Neural progenitor cell (in vitro differentiated cells): ENCODE measurements around the gene GPR45. TPM values are rescaled to one million over a fixed set of nuclear protein-coding genes. Genes with fewer than 3 reads are reported as not detected.

Experiments
- DNase-seq: peaks from one replicate; pipeline ENCODE4 v3.0.0-alpha.2; 2016; ENCODE audit warnings: low spot score
- H2AFZ ChIP-seq: fragments of 200-600 bp; sonication (generic); replicated peaks from 2 replicates; pipeline ENCODE4 v1.6.1; 2016; ENCODE audit warnings: antibody characterized with exemption
- H3F3A ChIP-seq: fragments of 200-600 bp; sonication (generic); 2 replicates; pipeline ENCODE4 v1.6.1; 2016; ENCODE audit warnings: antibody characterized with exemption, low read depth
- H3K27ac ChIP-seq: fragments of 200-600 bp; sonication (generic); 2 replicates; pipeline ENCODE4 v1.5.1; 2016; ENCODE audit warnings: mild to moderate bottlenecking
- H3K27me3 ChIP-seq: fragments of 200-600 bp; sonication (generic); 2 replicates; pipeline ENCODE4 v1.6.1; 2016; ENCODE audit warnings: mild to moderate bottlenecking, moderate library complexity
- H3K36me3 ChIP-seq: fragments of 200-600 bp; sonication (generic); 2 replicates; pipeline ENCODE4 v1.5.1; 2016
- H3K4me1 ChIP-seq: fragments of 200-600 bp; sonication (generic); 2 replicates; pipeline ENCODE4 v1.6.1; 2016; ENCODE audit warnings: mixed run types
- H3K4me2 ChIP-seq: fragments of 200-600 bp; sonication (generic); 2 replicates; pipeline ENCODE4 v1.6.1; 2016
- H3K4me3 ChIP-seq: fragments of 200-600 bp; sonication (generic); 2 replicates; pipeline ENCODE4 v1.5.1; 2016
- H3K79me2 ChIP-seq: fragments of 200-600 bp; sonication (generic); 2 replicates; pipeline ENCODE4 v1.6.1; 2016; ENCODE audit warnings: low read depth
- H3K9ac ChIP-seq: fragments of 200-600 bp; sonication (generic); 2 replicates; pipeline ENCODE4 v1.6.1; 2016
- H3K9me3 ChIP-seq: fragments of 200-600 bp; sonication (generic); 2 replicates; pipeline ENCODE4 v1.5.1; 2016; ENCODE audit warnings: low read depth
- H4K20me1 ChIP-seq: fragments of 200-600 bp; sonication (generic); 2 replicates; pipeline ENCODE4 v1.6.1; 2016; ENCODE audit warnings: low read depth
- H3K27ac Mint-ChIP-seq: 3 replicates; pipeline ENCODE4 v1.8.0; 2021; ENCODE audit warnings: mixed read lengths
- H3K27me3 Mint-ChIP-seq: 2 replicates; pipeline ENCODE4 v1.8.0; 2022; ENCODE audit warnings: low read depth, mild to moderate bottlenecking, inconsistent platforms, moderate library complexity, mixed read lengths; ENCODE audit not compliant: insufficient read depth
- H3K36me3 Mint-ChIP-seq: 3 replicates; pipeline ENCODE4 v1.8.0; 2021; ENCODE audit warnings: mixed read lengths
- H3K4me1 Mint-ChIP-seq: 3 replicates; pipeline ENCODE4 v1.8.0; 2021; ENCODE audit warnings: mixed read lengths
- H3K4me3 Mint-ChIP-seq: 3 replicates; pipeline ENCODE4 v1.8.0; 2021; ENCODE audit warnings: mild to moderate bottlenecking, moderate library complexity, mixed read lengths
- H3K9me3 Mint-ChIP-seq: 3 replicates; pipeline ENCODE4 v1.8.0; 2020; ENCODE audit warnings: mixed read lengths
- EZH2 ChIP-seq: fragments of 200-600 bp; sonication (generic); IDR thresholded peaks from 2 replicates; pipeline ENCODE4 v1.6.1; 2017; ENCODE audit warnings: antibody characterized with exemption, mild to moderate bottlenecking, moderate library complexity
- EZH2phosphoT487 ChIP-seq: fragments of 200-600 bp; sonication (generic); IDR thresholded peaks from 2 replicates; pipeline ENCODE4 v1.6.1; 2017; ENCODE audit warnings: antibody characterized with exemption
- total RNA-seq: library from RNA; depleted of rRNA; stranded (reverse); fragments of >200 nt; gene quantifications from 2 replicates; pipeline ENCODE4 v1.2.3, GENCODE V29; 2015; ENCODE audit warnings: low replicate concordance
- TF ChIP-seq, protein P1 (sequence below): fragments of 200-600 bp; sonication (generic); IDR thresholded peaks from 2 replicates; pipeline ENCODE4 v1.5.1; 2017; ENCODE audit warnings: antibody characterized with exemption, mild to moderate bottlenecking

The GPR45 gene
- total RNA-seq, 1 donor from 2014 or later = not detected

DNA sequence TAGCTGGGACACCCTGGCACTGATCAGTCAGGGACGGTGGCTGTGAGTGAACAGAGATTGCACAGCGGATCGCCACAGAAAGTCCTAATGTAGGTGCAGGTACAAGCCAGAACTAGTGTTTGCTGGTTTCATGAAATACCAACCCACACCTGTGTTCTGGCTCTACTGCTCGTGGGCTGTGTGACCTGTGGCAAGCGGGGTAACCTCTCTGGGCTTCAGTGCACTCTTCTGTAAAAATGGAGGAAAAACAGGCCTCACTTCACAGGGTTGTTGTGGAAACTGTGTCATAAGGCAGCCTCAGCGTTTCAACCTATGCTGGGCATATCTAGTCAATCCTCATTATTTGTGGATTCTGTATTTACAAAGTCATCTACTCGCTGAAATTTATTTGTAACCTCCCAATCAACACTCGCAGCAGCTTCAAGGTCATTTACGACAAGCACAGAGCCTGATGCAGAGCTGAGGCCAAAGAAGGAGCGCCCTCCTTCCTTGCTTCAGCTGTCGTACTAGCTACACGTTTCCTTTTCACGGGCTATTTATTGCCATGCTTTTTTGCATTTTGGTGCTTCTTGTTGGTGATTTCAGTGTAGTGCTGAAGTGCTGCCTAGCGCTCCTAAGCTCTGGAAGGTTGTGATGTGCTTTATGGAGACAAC, 30.0 kb downstream of the GPR45 start:
- H3K9me3 Mint-ChIP-seq = no peaks in the 10 kb centered on the region
- peaks cover 4% of the 10 kb centered on the region for H3K27me3 Mint-ChIP-seq
- Histone ChIP-seq H3K27me3 (no peaks in the 10 kb centered on the region), H3K4me3 (no peak overlapping the region), H4K20me1 (no peaks in the 10 kb centered on the region), H3K9ac (no peak overlapping the region), H3K79me2 (no peaks in the 10 kb centered on the region), H3K9me3 (no peaks in the 10 kb centered on the region), H2AFZ (no peak overlapping the region), H3K27ac (no peak overlapping the region), H3K4me1 (no peaks in the 10 kb centered on the region), H3K4me2 (no peak overlapping the region), H3F3A (no peaks in the 10 kb centered on the region), H3K36me3 (no peaks in the 10 kb centered on the region)
- H3K4me3 Mint-ChIP-seq = no peak overlapping the region
- no peak for DNase-seq
- no peaks in the 10 kb centered on the region for H3K4me1 Mint-ChIP-seq
- H3K27ac Mint-ChIP-seq = no peak overlapping the region
- peaks cover 19% of the 10 kb centered on the region for H3K36me3 Mint-ChIP-seq
- TF ChIP-seq EZH2 (no peak), EZH2phosphoT487 (no peak)
- TF ChIP-seq, protein P1, sequence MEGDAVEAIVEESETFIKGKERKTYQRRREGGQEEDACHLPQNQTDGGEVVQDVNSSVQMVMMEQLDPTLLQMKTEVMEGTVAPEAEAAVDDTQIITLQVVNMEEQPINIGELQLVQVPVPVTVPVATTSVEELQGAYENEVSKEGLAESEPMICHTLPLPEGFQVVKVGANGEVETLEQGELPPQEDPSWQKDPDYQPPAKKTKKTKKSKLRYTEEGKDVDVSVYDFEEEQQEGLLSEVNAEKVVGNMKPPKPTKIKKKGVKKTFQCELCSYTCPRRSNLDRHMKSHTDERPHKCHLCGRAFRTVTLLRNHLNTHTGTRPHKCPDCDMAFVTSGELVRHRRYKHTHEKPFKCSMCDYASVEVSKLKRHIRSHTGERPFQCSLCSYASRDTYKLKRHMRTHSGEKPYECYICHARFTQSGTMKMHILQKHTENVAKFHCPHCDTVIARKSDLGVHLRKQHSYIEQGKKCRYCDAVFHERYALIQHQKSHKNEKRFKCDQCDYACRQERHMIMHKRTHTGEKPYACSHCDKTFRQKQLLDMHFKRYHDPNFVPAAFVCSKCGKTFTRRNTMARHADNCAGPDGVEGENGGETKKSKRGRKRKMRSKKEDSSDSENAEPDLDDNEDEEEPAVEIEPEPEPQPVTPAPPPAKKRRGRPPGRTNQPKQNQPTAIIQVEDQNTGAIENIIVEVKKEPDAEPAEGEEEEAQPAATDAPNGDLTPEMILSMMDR = no peak

DNA sequence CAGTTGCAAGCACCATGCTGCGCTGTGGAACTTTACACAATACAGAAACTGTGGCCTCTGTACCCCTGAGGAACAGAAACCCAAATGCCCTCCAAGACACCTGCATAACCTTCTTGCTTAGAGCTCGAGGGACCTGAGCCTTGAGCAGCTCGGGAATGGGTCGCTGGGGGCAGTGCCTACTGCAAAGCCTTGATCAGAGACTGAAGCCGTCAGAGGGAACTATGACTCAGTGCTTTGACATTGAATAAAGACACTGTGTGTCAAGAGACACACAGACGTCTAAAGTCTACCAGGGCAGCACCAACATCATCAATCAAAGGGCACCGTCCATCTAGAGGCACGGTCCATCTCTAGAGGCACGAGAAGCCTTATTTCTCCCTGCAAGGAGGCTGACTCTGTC, 30.6 kb downstream of the GPR45 start:
- Histone ChIP-seq H3K4me1 (no peaks in the 10 kb centered on the region), H3K27ac (no peak overlapping the region), H3K79me2 (no peaks in the 10 kb centered on the region), H3K9ac (no peak overlapping the region), H3F3A (no peaks in the 10 kb centered on the region), H3K9me3 (no peaks in the 10 kb centered on the region), H3K4me3 (no peak overlapping the region), H2AFZ (no peak overlapping the region), H4K20me1 (no peaks in the 10 kb centered on the region), H3K27me3 (no peaks in the 10 kb centered on the region), H3K4me2 (no peak overlapping the region), H3K36me3 (no peaks in the 10 kb centered on the region)
- Mint-ChIP-seq H3K36me3 (peaks cover 20% of the 10 kb centered on the region), H3K9me3 (no peaks in the 10 kb centered on the region), H3K27me3 (peaks cover 4% of the 10 kb centered on the region), H3K4me3 (no peak overlapping the region), H3K27ac (no peak overlapping the region), H3K4me1 (no peaks in the 10 kb centered on the region)
- no peak for TF ChIP-seq EZH2
- TF ChIP-seq EZH2phosphoT487 = no peak
- TF ChIP-seq, protein P1 = no peak
- no peak for DNase-seq

DNA sequence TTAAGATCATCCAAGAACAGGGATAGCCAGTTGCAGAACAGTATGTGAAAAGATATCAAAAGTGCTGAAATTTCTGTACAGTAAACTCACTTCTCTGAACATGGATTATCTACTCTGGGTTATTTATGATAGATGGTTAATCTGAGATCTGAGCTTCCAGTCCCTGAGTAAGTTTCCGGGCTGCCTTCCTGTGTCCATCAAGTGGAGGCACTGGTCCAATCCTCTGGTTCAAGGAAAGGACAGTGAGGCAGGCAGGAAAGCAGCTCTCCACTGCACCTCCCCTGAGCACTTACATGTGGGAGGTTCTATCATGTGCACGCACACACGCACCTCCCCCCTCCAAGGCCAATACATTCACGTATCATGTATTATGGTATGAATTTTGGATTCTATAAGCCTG, 32.5 kb downstream of the GPR45 start:
- no peaks in the 10 kb centered on the region for H3K27me3 ChIP-seq
- H3K27me3 Mint-ChIP-seq = peaks cover 4% of the 10 kb centered on the region
- no peak overlapping the region for H3K4me3 Mint-ChIP-seq
- H3F3A ChIP-seq = no peaks in the 10 kb centered on the region
- H3K36me3 ChIP-seq = no peaks in the 10 kb centered on the region
- peaks cover 11% of the 10 kb centered on the region for H3K36me3 Mint-ChIP-seq
- no peak overlapping the region for H2AFZ ChIP-seq
- no peaks in the 10 kb centered on the region for H3K4me1 Mint-ChIP-seq
- H3K79me2 ChIP-seq = no peaks in the 10 kb centered on the region
- H4K20me1 ChIP-seq = no peaks in the 10 kb centered on the region
- no peaks in the 10 kb centered on the region for H3K9me3 ChIP-seq
- no peak overlapping the region for H3K27ac ChIP-seq
- H3K4me2 ChIP-seq = no peak overlapping the region
- TF ChIP-seq, protein P1 = no peak
- TF ChIP-seq EZH2phosphoT487 (no peak), EZH2 (no peak)
- H3K9ac ChIP-seq = no peak overlapping the region
- no peak overlapping the region for H3K4me3 ChIP-seq
- no peak for DNase-seq
- H3K27ac Mint-ChIP-seq = no peak overlapping the region
- H3K4me1 ChIP-seq = no peaks in the 10 kb centered on the region
- H3K9me3 Mint-ChIP-seq = no peaks in the 10 kb centered on the region
